GM10248 (cell line): Measurements from ENCODE around the gene UTP14C.

ENCODE experiments used
- CTCF ChIA-PET: fragments of 300-600 bp; sonication (Branson Sonifier 250); formaldehyde crosslinking; extraction: SDS; loops from one replicate; lab custom pipeline; 2021; ENCODE audit warnings: antibody characterized with exemption; lab: Yijun Ruan, JAX
- POLR2A ChIA-PET: fragments of 350-650 bp; sonication (Branson Sonifier 250); formaldehyde crosslinking; extraction: SDS; loops from one replicate; lab custom pipeline; 2020; ENCODE audit warnings: antibody characterized with exemption; lab: Yijun Ruan, JAX
- DNase-seq: peaks from one replicate; pipeline ENCODE4 v3.0.0; 2012; ENCODE audit errors: extremely low spot score
- CTCF ChIP-seq: IDR thresholded peaks from 2 replicates; pipeline ENCODE4 v1.5.1; 2012; ENCODE audit warnings: mild to moderate bottlenecking, low read depth; ENCODE audit errors: extremely low read depth, missing control alignments, control extremely low read depth

Gene UTP14C, protein sequence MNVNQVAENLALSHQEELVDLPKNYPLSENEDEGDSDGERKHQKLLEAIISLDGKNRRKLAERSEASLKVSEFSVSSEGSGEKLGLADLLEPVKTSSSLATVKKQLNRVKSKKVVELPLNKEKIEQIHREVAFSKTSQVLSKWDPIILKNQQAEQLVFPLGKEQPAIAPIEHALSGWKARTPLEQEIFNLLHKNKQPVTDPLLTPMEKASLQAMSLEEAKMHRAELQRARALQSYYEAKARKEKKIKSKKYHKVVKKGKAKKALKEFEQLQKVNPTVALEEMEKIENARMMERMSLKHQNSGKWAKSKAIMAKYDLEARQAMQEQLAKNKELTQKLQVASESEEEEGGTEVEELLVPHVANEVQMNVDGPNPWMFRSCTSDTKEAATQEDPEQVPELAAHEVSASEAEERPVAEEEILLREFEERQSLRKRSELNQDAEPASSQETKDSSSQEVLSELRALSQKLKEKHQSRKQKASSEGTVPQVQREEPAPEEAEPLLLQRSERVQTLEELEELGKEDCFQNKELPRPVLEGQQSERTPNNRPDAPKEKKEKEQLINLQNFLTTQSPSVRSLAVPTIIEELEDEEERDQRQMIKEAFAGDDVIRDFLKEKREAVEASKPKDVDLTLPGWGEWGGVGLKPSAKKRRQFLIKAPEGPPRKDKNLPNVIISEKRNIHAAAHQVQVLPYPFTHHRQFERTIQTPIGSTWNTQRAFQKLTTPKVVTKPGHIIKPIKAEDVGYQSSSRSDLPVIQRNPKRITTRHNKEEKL

DNA sequence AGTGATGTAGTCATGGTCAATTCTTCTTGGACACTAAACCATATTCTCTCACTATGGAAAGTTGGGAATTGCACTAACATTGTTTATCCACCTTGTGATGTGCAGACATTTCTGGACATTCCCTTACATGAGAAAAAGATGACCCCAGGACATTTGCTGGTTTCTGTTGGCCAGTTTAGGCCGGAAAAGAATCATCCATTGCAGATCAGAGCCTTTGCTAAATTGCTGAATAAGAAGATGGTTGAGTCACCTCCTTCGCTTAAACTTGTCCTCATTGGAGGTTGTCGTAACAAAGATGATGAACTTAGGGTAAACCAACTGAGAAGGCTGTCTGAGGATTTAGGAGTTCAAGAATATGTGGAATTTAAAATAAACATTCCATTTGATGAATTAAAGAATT lies at the start of gene UTP14C:
TSS of gene UTP14C (plus strand) at position 211 of the 400 bp plus-strand sequence. CDS start 4,114 bp downstream, outside the sequence.
- CTCF ChIA-PET, result interaction anchor here (1.3 to 1.8 kb wide), 2 partner anchors 8 to 426 kb away, joined by 4 to 5 read pairs; no protein-coding TSS in a partner anchor
- POLR2A ChIA-PET, result no interaction called here
- no peak for DNase-seq
- TF ChIP-seq CTCF, result no peak

DNA sequence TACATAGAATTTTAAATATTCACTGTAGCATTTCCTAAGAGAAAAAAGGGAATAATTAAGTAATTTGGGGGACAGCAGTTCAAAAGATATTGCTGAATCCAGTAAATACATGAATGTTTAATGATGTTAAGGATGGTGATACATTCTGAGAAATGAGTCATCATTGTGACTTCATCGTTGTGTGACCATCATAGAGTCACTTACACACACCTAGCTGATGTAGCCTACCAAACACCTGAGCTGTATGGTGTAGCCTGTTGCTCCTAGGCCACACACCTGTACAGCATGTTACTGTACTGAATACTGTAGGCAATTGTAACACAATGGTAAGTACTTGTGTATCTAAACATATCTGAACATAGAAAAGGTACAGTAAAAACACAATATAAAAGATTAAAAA lies 48.1 kb upstream of the UTP14C start:
- ChIA-PET POLR2A (no interaction called here), CTCF (interaction anchor here (2.1 to 2.5 kb wide), 2 partner anchors 8 to 15 kb away, joined by 6 to 10 read pairs; no protein-coding TSS in a partner anchor)
- TF ChIP-seq CTCF, result no peak
- DNase-seq, result no peak

DNA sequence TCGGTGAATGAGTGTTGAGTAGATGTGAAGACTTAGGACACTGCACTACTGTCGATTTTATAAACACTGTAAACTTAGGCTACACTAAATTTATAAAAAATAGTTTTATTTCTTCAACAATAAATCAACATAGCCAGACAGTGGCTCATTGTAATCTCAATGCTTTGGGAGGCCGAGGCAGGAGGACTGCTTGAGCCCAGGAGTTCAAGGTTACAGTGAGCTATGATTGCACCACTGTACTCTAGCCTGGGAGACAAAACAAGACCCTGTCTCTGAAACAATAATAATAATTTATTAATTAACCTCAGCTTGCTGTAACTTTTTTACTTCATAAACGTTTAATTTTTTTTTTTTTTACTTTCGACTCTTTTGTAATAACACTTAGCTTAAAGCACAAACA lies 47.6 kb upstream of the UTP14C start:
- CTCF ChIA-PET, result interaction anchor here (2.1 to 2.5 kb wide), 2 partner anchors 9 to 15 kb away, joined by 6 to 10 read pairs; no protein-coding TSS in a partner anchor
- POLR2A ChIA-PET, result no interaction called here
- no peak for DNase-seq
- TF ChIP-seq CTCF, result no peak

GRCh38 chr13:51977625-51978024 lies 46.9 kb upstream of the UTP14C start:
- POLR2A ChIA-PET, result no interaction called here
- CTCF ChIA-PET, result interaction anchor here (2.1 to 2.5 kb wide), 3 partner anchors 9 to 150 kb away, joined by 6 to 10 read pairs (median 6); no protein-coding TSS in a partner anchor
- DNase-seq, result no peak
- no peak for TF ChIP-seq CTCF

GRCh38 chr13:51978796-51979556 lies 45.5 kb upstream of the UTP14C start:
- ChIA-PET CTCF (interaction anchor here (2.3 kb wide), 1 partner anchor 149 kb away, joined by 6 read pairs; no protein-coding TSS in a partner anchor), POLR2A (no interaction called here)
- no peak for TF ChIP-seq CTCF
- no peak for DNase-seq
